GM21367 (cell line): ENCODE results near the gene CCL4L2.
"Not testable (repeated sequence)": the region's sequence is repeated elsewhere in the genome, so short reads cannot be mapped to it uniquely, and the experiment has no call there.

Experiments
- ATAC-seq: cut with Tn5 transposase; IDR thresholded peaks from one replicate; pipeline ENCODE4 v1.9.1; 2021; ENCODE audit not compliant: unreplicated experiment

The CCL4L2 gene

DNA sequence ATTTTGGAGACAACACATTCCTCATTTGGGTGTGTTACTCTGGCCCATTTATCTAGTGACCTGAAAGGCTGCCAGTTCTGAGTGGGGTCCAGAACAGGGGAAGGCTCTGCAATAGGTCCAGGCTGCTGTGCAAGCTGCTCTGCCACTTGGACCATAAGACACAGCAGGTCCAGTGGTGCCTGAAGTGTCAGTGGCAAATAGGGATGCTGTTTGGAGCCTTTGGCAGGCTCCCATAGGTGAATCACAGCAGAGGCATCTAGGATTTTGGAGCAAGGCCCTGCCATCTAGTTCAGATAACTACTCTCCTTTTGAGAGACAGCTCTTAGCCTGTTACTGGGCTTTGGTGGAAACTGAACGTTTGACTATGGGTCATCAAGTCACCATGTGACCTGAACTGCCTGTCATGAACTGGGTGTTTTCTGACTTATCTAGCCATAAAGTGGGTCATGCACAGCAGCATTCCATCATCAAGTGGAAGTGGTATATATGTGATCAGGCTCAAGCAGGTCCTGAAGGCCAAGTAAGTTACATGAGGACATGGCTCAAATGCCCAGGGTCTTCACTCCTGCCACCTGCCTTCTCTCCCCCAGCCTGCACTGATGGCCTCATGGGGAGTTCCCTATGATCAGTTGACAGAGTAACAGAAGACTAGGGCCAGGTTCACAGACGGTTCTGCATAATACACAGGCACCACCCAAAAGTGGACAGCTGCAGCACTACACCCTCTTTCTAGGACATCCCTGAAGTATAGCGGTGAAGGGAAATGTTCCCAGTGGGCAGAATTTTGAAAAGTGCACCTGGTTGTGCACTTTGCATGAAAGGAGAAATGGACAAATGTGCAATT, 10.1 kb downstream of the CCL4L2 start:
- not testable (repeated sequence) for ATAC-seq

DNA sequence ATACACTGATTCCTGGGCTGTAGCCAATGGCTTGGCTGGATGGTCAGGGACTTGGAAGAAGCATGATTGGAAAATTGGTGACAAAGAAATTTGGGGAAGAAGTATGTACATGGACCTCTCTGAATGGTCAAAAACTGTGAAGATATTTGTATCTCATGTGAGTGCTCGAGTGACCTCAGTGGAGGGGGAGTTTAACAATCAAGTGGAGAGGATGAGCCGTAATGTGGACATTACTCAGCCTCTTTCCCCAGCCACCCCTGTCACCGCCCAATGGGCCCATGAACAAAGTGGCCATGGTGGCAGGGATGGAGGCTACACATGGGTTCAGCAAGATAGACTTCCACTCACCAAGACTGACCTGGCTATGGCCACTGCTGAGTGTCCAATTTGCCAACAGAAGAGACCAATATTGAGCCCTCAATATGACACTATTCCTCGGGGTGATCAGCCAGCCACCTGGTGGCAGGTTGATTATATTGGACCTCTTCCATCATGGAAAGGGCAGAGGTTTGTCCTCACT, 10.8 kb downstream of the CCL4L2 start:
- not testable (repeated sequence) for ATAC-seq

DNA sequence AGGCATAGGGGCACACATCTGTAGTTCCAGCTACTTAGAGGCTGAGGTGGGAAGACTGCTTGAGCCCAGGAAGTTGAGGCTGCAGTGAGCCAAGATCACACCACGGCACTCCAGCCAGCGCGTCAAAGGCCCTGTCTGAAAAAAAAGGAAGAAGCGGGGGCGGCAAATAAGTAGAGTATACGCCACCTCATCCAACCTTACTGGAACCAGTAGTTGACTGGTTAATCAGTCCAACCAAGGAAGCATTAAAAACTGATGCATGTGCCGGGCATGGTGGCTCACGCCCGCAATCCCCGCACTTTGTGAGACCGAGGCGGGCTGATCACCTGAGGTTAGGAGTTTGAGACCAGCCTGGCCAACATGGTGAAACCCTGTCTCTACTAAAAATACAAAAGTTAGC, 12.1 kb downstream of the CCL4L2 start:
- not testable (repeated sequence) for ATAC-seq

DNA sequence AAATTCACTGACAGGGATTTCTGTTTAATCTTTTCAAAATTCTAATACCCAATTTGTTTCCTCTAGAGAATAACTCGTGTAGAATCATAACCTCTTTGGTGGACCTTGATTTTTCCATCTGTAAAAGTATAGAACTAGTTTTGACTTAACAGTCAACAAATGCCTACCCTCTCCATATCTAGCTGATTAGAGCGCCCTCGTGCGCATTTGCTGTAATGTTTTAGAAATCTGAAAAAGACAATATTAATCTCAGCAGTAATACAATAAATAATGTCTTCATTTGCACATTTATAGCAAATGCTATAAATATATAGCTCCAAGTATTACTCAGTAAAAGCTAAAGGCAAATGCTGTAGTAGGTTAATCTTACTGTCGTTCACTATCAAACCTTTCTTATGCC, 18.8 kb downstream of the CCL4L2 start:
- ATAC-seq, result not testable (repeated sequence)

DNA sequence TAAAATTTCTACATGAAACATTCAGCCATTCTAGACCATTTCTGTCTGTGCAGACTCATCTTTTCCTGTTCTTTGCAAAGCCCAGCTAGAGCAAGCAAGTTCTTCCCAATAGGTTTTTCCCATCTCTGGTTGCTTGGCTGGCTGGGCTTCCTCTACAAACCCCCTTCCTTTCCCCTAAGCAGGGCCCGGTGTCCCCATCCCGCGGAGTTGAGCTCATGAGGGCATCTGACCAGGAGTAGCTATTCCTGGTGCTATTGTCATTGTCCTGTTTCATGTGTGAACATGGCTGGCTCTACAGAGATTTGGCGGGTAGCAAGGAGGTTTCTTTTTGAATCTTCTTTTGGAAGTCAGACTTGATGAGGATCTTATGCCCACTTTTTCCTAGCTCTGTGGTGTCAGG, 31.2 kb downstream of the CCL4L2 start:
- ATAC-seq, result not testable (repeated sequence)
